ENCODE results near the gene PLA2G4A.

PLA2G4A gene

DNA sequence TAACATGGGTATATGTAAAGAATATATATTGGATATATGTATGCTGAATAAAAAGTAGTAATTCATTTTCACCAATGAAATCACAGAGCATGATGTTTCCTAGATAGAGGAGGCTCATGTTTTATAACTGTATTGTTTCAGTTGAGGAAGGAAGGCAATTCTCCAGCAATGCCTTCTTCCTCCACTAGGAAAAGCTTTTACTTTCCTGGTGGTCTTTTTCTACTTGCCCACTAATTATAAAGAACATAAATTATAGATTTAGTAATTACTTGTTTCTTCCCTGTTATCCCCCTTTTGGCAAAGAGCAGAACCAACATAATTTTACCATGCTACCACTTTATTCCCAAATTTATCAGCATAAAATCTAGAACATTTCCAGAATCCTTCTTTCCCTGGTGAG lies 159.0 kb downstream of the PLA2G4A start:
- no peak overlapping the region for H3K4me3 ChIP-seq (ENCODE audit: low read depth, low read length)
- ChIA-PET POLR2A (no interaction called here), CTCF (interaction anchor here (0.9 to 3.5 kb wide), 10 partner anchors 10 to 613 kb away, joined by 3 to 50 read pairs (median 4); partner anchors contain the start of gene TPR)
- DNase-seq (ENCODE audit: low read depth, low spot score) = no peak
- TF ChIP-seq, protein P1, sequence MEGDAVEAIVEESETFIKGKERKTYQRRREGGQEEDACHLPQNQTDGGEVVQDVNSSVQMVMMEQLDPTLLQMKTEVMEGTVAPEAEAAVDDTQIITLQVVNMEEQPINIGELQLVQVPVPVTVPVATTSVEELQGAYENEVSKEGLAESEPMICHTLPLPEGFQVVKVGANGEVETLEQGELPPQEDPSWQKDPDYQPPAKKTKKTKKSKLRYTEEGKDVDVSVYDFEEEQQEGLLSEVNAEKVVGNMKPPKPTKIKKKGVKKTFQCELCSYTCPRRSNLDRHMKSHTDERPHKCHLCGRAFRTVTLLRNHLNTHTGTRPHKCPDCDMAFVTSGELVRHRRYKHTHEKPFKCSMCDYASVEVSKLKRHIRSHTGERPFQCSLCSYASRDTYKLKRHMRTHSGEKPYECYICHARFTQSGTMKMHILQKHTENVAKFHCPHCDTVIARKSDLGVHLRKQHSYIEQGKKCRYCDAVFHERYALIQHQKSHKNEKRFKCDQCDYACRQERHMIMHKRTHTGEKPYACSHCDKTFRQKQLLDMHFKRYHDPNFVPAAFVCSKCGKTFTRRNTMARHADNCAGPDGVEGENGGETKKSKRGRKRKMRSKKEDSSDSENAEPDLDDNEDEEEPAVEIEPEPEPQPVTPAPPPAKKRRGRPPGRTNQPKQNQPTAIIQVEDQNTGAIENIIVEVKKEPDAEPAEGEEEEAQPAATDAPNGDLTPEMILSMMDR (IDR thresholded peaks at IDR 0.05; ENCODE audit: insufficient read depth, low read length, missing control alignments) = no peak

DNA sequence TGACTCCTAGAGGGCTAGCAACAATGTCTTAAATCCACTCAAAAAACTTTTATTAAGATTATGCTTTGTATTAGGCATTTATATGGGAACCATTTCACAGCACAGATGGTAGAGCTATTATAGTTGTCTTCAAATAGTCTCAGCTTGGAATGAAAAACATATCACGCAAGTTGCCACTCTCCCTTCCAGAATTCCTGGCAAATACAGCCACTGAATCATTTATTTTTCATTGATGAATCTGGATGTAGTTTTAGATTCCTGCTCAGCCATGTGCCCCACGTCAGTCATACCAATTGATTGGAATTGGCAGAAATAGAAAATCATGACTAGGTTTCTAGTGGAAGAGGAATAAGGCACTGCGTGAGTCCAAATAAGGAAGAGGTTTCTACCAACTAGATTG lies 165.2 kb downstream of the PLA2G4A start:
- H3K4me3 ChIP-seq (ENCODE audit: low read depth, low read length) = no peak overlapping the region
- TF ChIP-seq, protein P1 (IDR thresholded peaks at IDR 0.05; ENCODE audit: insufficient read depth, low read length, missing control alignments) = no peak
- ChIA-PET CTCF (interaction anchor here (0.7 to 2.1 kb wide), 5 partner anchors 7 to 390 kb away, joined by 3 to 9 read pairs (median 3); no protein-coding TSS in a partner anchor), POLR2A (no interaction called here)
- no peak for DNase-seq (ENCODE audit: low read depth, low spot score)

DNA sequence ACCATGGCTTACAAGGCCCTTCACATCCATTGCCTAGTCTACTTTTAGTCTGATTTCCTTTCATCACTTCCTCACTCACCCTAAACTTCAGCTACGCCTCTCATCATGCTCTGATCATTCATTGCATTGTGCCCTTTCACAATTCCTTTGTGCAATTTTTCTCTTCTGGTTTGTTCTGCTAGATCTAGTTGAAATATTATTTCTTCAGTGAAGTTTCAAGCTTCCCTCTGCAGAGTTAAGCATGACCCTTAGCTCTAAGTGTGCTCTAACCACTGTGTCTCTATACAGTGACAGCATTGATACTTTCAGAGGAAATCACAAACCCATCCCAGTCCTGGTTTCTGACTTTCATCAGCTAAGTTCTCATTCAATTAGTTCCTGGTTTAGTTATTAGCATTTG lies 166.1 kb downstream of the PLA2G4A start:
- ChIA-PET POLR2A (no interaction called here), CTCF (interaction anchor here (0.8 to 1.3 kb wide), 2 partner anchors 8 to 315 kb away, joined by 3 to 9 read pairs; no protein-coding TSS in a partner anchor)
- H3K4me3 ChIP-seq (ENCODE audit: low read depth, low read length) = no peak overlapping the region
- no peak for DNase-seq (ENCODE audit: low read depth, low spot score)
- TF ChIP-seq, protein P1 (IDR thresholded peaks at IDR 0.05; ENCODE audit: insufficient read depth, low read length, missing control alignments) = no peak

DNA sequence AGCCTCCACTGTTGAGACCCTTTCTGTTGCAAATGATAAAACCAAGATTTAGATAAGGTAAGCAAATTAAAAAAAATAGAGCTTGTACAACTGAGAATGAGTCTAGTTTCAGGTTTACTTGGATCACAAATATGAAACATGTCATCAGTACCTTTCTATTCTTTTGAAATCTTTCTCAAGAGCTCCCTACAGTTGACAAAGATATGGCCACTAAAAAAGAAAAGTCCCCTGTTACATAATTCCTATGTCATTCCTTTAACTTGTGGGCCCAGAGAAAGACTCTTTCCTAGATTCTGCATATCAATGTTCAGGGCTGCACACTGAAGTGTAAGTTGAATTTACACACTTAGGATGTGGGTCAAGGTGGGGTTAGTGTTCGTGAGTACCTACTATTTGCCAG lies 168.1 kb downstream of the PLA2G4A start:
- DNase-seq (ENCODE audit: low read depth, low spot score) = no peak
- ChIA-PET CTCF (interaction anchor here (0.6 to 1.7 kb wide), 5 partner anchors 12 to 622 kb away, joined by 3 to 5 read pairs (median 3); partner anchors contain the start of genes ODR4 and TPR), POLR2A (no interaction called here)
- TF ChIP-seq, protein P1 (IDR thresholded peaks at IDR 0.05; ENCODE audit: insufficient read depth, low read length, missing control alignments) = no peak
- H3K4me3 ChIP-seq (ENCODE audit: low read depth, low read length) = no peak overlapping the region

DNA sequence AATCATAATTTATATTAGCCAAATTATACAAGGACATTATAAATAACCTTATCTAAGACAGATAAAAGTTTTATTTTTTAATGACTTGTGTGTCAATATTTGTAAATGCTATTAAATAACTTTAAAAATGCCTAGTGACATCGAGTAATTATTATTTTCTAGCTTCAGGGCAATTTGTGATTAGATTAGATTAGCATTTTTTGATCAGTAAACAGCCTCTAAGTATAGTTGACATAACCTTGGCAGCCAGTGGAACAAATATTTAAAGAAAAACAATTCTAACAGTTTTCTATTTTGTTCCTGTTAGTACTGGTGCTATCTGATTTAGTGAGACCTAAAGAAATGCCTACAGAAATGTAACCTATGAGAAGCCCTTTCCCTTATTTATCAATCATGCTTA lies 169.1 kb downstream of the PLA2G4A start:
- H3K4me3 ChIP-seq (ENCODE audit: low read depth, low read length) = no peak overlapping the region
- TF ChIP-seq, protein P1 (IDR thresholded peaks at IDR 0.05; ENCODE audit: insufficient read depth, low read length, missing control alignments) = no peak
- DNase-seq (ENCODE audit: low read depth, low spot score) = no peak
- ChIA-PET POLR2A (interaction anchor here (0.7 kb wide), 1 partner anchor 439 kb away, joined by 3 read pairs; no protein-coding TSS in a partner anchor), CTCF (interaction anchor here (0.9 to 1.7 kb wide), 5 partner anchors 8 to 623 kb away, joined by 3 to 5 read pairs (median 3); partner anchors contain the start of genes ODR4 and TPR)

DNA sequence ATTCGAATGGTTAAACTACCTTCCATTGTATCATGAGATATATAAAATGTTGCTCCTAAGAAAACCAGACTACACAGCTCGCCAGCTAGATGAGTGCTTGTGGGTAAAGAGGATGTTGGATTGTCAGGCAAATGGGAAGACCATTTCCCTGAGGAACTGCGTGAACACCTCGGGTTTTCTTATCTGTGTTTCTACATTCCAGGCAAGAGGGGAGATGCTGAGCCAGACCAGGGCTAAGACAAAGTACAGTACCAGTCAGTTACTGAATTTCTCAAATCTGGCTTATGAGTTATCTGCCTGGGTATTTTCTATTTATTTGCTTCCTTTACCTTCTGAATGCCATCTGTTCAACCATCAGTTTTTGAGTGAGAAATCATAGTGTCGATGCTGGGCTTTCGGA lies 170.8 kb downstream of the PLA2G4A start:
- no peak overlapping the region for H3K4me3 ChIP-seq (ENCODE audit: low read depth, low read length)
- TF ChIP-seq, protein P1 (IDR thresholded peaks at IDR 0.05; ENCODE audit: insufficient read depth, low read length, missing control alignments) = no peak
- POLR2A ChIA-PET = no interaction called here
- CTCF ChIA-PET = no interaction called here
- DNase-seq (ENCODE audit: low read depth, low spot score) = no peak
